AG10803 (cell line): ENCODE results near the gene TNFRSF1A.

ENCODE experiments used
- DNase-seq: peaks from one replicate; pipeline ENCODE4 v3.0.0; 2010; ENCODE audit warnings: low read depth
- H3K4me3 ChIP-seq: 2 replicates; pipeline ENCODE4 v1.5.1; 2011; ENCODE audit warnings: mild to moderate bottlenecking, low read length, control low read depth
- TF ChIP-seq, protein P1 (sequence below): conservative IDR thresholded peaks from 2 replicates; pipeline ENCODE4 v1.5.1; 2011; ENCODE audit warnings: mild to moderate bottlenecking, low read length, control low read depth, inconsistent platforms

TNFRSF1A gene

GRCh38 chr12:6318440-6318879, 23.4 kb downstream of the TNFRSF1A start:
- no peak overlapping the region for H3K4me3 ChIP-seq
- no peak for DNase-seq
- TF ChIP-seq, protein P1, sequence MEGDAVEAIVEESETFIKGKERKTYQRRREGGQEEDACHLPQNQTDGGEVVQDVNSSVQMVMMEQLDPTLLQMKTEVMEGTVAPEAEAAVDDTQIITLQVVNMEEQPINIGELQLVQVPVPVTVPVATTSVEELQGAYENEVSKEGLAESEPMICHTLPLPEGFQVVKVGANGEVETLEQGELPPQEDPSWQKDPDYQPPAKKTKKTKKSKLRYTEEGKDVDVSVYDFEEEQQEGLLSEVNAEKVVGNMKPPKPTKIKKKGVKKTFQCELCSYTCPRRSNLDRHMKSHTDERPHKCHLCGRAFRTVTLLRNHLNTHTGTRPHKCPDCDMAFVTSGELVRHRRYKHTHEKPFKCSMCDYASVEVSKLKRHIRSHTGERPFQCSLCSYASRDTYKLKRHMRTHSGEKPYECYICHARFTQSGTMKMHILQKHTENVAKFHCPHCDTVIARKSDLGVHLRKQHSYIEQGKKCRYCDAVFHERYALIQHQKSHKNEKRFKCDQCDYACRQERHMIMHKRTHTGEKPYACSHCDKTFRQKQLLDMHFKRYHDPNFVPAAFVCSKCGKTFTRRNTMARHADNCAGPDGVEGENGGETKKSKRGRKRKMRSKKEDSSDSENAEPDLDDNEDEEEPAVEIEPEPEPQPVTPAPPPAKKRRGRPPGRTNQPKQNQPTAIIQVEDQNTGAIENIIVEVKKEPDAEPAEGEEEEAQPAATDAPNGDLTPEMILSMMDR, result no peak

DNA sequence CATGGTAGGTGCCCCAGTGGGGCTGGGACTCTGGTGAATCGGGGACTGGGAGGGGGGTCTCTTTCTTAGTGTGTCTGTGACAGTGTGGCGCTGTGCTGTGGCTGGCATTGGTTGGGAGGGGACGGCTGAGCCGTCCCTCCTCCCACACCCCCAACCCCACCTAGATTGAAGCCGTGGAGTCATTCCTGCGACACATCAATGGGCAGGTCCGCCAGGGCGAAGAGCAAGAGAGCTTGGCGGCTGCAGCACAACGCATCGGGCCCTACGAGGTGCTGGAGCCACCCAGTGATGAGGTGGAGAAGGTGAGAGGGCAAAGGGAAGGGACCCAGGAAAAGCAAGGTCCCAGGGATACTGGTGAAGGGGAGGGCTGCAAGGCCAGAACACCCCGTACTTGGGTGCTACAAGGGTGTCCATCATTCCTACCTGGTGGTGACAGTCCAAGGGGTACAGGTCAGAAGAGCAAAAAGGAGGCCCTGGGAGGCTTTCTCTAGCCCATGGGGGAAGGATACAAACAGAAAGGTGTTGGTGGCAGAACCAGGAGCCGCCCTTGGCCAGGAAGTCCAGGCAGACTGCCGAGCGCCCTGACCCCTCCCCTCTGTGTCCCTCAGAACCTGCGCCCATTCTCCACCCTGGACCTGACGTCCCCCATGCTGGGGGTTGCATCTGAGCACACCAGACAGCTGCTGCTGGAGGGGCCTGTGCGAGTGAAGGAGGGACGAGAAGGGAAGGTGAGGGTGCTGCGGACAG, 24.0 kb downstream of the TNFRSF1A start:
- no peak for DNase-seq
- TF ChIP-seq, protein P1, result no peak

GRCh38 chr12:6316921-6317692, 24.8 kb downstream of the TNFRSF1A start:
- TF ChIP-seq, protein P1, result no peak

More for the DNA sequence above, 24.0 kb downstream of the TNFRSF1A start:
- no peak overlapping the region for H3K4me3 ChIP-seq

GRCh38 chr12:6315704-6316597, 25.9 kb downstream of the TNFRSF1A start:
- TF ChIP-seq, protein P1, result no peak
- H3K4me3 ChIP-seq, result no peak overlapping the region
- no peak for DNase-seq

More at GRCh38 chr12:6316921-6317692, 24.8 kb downstream of the TNFRSF1A start:
- H3K4me3 ChIP-seq, result no peak overlapping the region
- DNase-seq, result no peak

- DNase-seq, result no peak
- TF ChIP-seq, protein P1, result no peak
- no peak overlapping the region for H3K4me3 ChIP-seq
Observed at GRCh38 chr12:6315184-6315583, 26.7 kb downstream of the TNFRSF1A start.

GRCh38 chr12:6314776-6315175, 27.1 kb downstream of the TNFRSF1A start:
- TF ChIP-seq, protein P1, result no peak
- no peak overlapping the region for H3K4me3 ChIP-seq
- no peak for DNase-seq
